Natural killer cell (primary cell): ENCODE results near the gene IGF2BP2. TPM values are rescaled to one million over a fixed set of nuclear protein-coding genes. Genes with fewer than 3 reads are reported as not detected.

Experiments used
- ATAC-seq, 3 donors: fragments of 150-1000 bp in 2 of 3; fragments of 200-7000 bp in 1 of 3; cut with Tn5 transposase; 1 replicate in 1 of 3; 2 replicates in 2 of 3; pipeline ENCODE4 v1.10.0; 2021; ENCODE audit warnings: mild to moderate bottlenecking in 2 of 3, moderate library complexity in 2 of 3
- DNase-seq, 2 donors: peaks; one replicate each; pipeline versions ENCODE4 v3.0.0 to v3.0.0-alpha.2; 2013 to 2021; ENCODE audit warnings: mixed read lengths in 1 of 2
- H3K27ac ChIP-seq: one replicate; pipeline ENCODE4 v1.5.1; 2013; ENCODE audit warnings: mild to moderate bottlenecking, low read length
- H3K27me3 ChIP-seq: one replicate; pipeline ENCODE4 v1.6.1; 2013; ENCODE audit warnings: low read length; ENCODE audit not compliant: control insufficient read depth, insufficient read depth
- H3K36me3 ChIP-seq: one replicate; pipeline ENCODE4 v1.6.1; 2013; ENCODE audit warnings: low read length; ENCODE audit not compliant: control insufficient read depth, insufficient read depth
- H3K4me1 ChIP-seq: one replicate; pipeline ENCODE4 v1.6.1; 2013; ENCODE audit warnings: low read length; ENCODE audit not compliant: control insufficient read depth, insufficient read depth
- H3K4me3 ChIP-seq: one replicate; pipeline ENCODE4 v1.5.1; 2013; ENCODE audit warnings: low read length
- H3K9me3 ChIP-seq: one replicate; pipeline ENCODE4 v1.6.1; 2013; ENCODE audit warnings: low read length; ENCODE audit not compliant: control insufficient read depth, insufficient read depth
- H3K27ac Mint-ChIP-seq, 2 donors: one replicate each; pipeline ENCODE4 v1.8.0; 2022; ENCODE audit warnings: mild to moderate bottlenecking in 2 of 2, mixed read lengths in 2 of 2, moderate library complexity in 1 of 2
- H3K27me3 Mint-ChIP-seq, 2 donors: one replicate each; pipeline ENCODE4 v1.8.0; 2022; ENCODE audit warnings: low read depth in 2 of 2, mixed read lengths in 2 of 2
- H3K36me3 Mint-ChIP-seq: one replicate; pipeline ENCODE4 v1.8.0; 2022; ENCODE audit warnings: mixed read lengths
- H3K4me1 Mint-ChIP-seq, 2 donors: one replicate each; pipeline ENCODE4 v1.8.0; 2022; ENCODE audit warnings: mixed read lengths in 2 of 2
- H3K4me3 Mint-ChIP-seq: one replicate; pipeline ENCODE4 v1.8.0; 2022; ENCODE audit warnings: mild to moderate bottlenecking, moderate library complexity, mixed read lengths
- H3K9me3 Mint-ChIP-seq, 2 donors: one replicate each; pipeline ENCODE4 v1.8.0; 2022; ENCODE audit warnings: mixed read lengths in 2 of 2
- WGBS: methylation state at CpG from one replicate; pipeline ENCODE4 v1.1.7; 2013; ENCODE audit warnings: missing lambda C conversion rate; ENCODE audit not compliant: insufficient coverage; 5-methylcytosine and 5-hydroxymethylcytosine counted together
- intact Hi-C: fragments of 100-400 bp; cut with micrococcal nuclease; formaldehyde crosslinking; loops from one replicate; pipeline ENCODE4 v1.14.2; 2022
- total RNA-seq, 4 donors: library from RNA; stranded (reverse); fragments of 120-200 nt in 1 of 4; gene quantifications; one replicate each; pipeline versions ENCODE4 v1.2.3 to v1.2.4, GENCODE V29; 2013 to 2022
- TF ChIP-seq, protein P1 (sequence below): fragments of 200-600 bp; IDR thresholded peaks from one replicate; pipeline ENCODE4 v1.8.0; 2022; ENCODE audit warnings: antibody characterized with exemption

The IGF2BP2 gene
- total RNA-seq, 3 donors from 2014 or later (not counting 1 experiment from before 2014, with no cell fraction given) = 4.2 to 16.8 (median 8.8) TPM

- H3K4me3 Mint-ChIP-seq = no peak overlapping the region
- TF ChIP-seq, protein P1, sequence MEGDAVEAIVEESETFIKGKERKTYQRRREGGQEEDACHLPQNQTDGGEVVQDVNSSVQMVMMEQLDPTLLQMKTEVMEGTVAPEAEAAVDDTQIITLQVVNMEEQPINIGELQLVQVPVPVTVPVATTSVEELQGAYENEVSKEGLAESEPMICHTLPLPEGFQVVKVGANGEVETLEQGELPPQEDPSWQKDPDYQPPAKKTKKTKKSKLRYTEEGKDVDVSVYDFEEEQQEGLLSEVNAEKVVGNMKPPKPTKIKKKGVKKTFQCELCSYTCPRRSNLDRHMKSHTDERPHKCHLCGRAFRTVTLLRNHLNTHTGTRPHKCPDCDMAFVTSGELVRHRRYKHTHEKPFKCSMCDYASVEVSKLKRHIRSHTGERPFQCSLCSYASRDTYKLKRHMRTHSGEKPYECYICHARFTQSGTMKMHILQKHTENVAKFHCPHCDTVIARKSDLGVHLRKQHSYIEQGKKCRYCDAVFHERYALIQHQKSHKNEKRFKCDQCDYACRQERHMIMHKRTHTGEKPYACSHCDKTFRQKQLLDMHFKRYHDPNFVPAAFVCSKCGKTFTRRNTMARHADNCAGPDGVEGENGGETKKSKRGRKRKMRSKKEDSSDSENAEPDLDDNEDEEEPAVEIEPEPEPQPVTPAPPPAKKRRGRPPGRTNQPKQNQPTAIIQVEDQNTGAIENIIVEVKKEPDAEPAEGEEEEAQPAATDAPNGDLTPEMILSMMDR = no peak
- peaks cover 0 to 6% of the 10 kb centered on the region in 2 donors for H3K27me3 Mint-ChIP-seq
- H3K36me3 Mint-ChIP-seq = no peaks in the 10 kb centered on the region
- no peaks in the 10 kb centered on the region for H3K27me3 ChIP-seq
- no peak overlapping the region for H3K27ac Mint-ChIP-seq
- no peak for DNase-seq
- intact Hi-C loops = loop anchor here (10.0 kb wide), 1 partner anchor 180 kb away; the partner anchor contains the start of gene SENP2
- peaks cover 0 to 51% of the 10 kb centered on the region in 2 donors for H3K4me1 Mint-ChIP-seq
- no peaks in the 10 kb centered on the region for H3K36me3 ChIP-seq
- no peaks in the 10 kb centered on the region for H3K9me3 Mint-ChIP-seq
- H3K4me3 ChIP-seq = no peak overlapping the region
- H3K4me1 ChIP-seq = no peaks in the 10 kb centered on the region
- H3K9me3 ChIP-seq = no peaks in the 10 kb centered on the region
- no peak overlapping the region for H3K27ac ChIP-seq
- ATAC-seq = peak in 1 of 3 donors; percentile 39
- whole genome bisulfite sequencing = 52% methylated on average over 6 of the region's 6 CpGs
Measured at GRCh38 chr3:185764163-185764979, 60.5 kb downstream of the IGF2BP2 start.

GRCh38 chr3:185763347-185764005 is 61.4 kb downstream of the IGF2BP2 start:
- no peaks in the 10 kb centered on the region for H3K36me3 Mint-ChIP-seq
- DNase-seq (no peak), ATAC-seq (no peak)
- H3K27ac ChIP-seq = no peak overlapping the region
- H3K4me1 ChIP-seq = no peaks in the 10 kb centered on the region
- intact Hi-C loops = loop anchor here (10.0 kb wide), 1 partner anchor 179 kb away; the partner anchor contains the start of gene SENP2
- no peak overlapping the region for H3K4me3 Mint-ChIP-seq
- H3K27me3 Mint-ChIP-seq = peaks cover 0 to 6% of the 10 kb centered on the region in 2 donors
- TF ChIP-seq, protein P1 = no peak
- H3K4me1 Mint-ChIP-seq = peaks cover 0 to 51% of the 10 kb centered on the region in 2 donors
- WGBS = 21% methylated on average over 3 of the region's 4 CpGs
- no peaks in the 10 kb centered on the region for H3K36me3 ChIP-seq
- H3K27ac Mint-ChIP-seq = peak overlapping the region in 1 of 2 donors; percentile 23
- no peak overlapping the region for H3K4me3 ChIP-seq
- H3K9me3 Mint-ChIP-seq = no peaks in the 10 kb centered on the region
- no peaks in the 10 kb centered on the region for H3K9me3 ChIP-seq
- H3K27me3 ChIP-seq = no peaks in the 10 kb centered on the region

- TF ChIP-seq, protein P1 = no peak
- 76% methylated on average over 5 of the region's 5 CpGs for WGBS
- Mint-ChIP-seq H3K4me3 (no peak overlapping the region), H3K4me1 (peaks cover 0 to 41% of the 10 kb centered on the region in 2 donors), H3K9me3 (peaks cover 0 to 5% of the 10 kb centered on the region in 2 donors), H3K27me3 (peaks cover 0 to 4% of the 10 kb centered on the region in 2 donors), H3K36me3 (no peaks in the 10 kb centered on the region), H3K27ac (peak overlapping the region in 1 of 2 donors; percentile 67)
- intact Hi-C loops = loop anchor here (10.0 kb wide), 1 partner anchor 176 kb away; the partner anchor contains the start of gene SENP2
- no peaks in the 10 kb centered on the region for H3K27me3 ChIP-seq
- H3K36me3 ChIP-seq = no peaks in the 10 kb centered on the region
- no peak for DNase-seq
- H3K4me1 ChIP-seq = no peaks in the 10 kb centered on the region
- ATAC-seq = no peak
- H3K4me3 ChIP-seq = no peak overlapping the region
- H3K9me3 ChIP-seq = no peaks in the 10 kb centered on the region
- no peak overlapping the region for H3K27ac ChIP-seq
Measured at GRCh38 chr3:185760550-185760949, 64.3 kb downstream of the IGF2BP2 start.
